Loucy (cell line): Measurements from ENCODE around the gene SMCO2.

ENCODE experiments used
- H2AFZ ChIP-seq: fragments of 200-600 bp; sonication (generic); 2 replicates; pipeline ENCODE4 v1.6.0; 2016; ENCODE audit warnings: antibody characterized with exemption, mild to moderate bottlenecking, low read length, moderate library complexity
- H3F3A ChIP-seq: fragments of 200-600 bp; 2 replicates; pipeline ENCODE4 v1.6.0; 2016; ENCODE audit warnings: antibody characterized with exemption, low read depth, mild to moderate bottlenecking
- H3K27me3 ChIP-seq: fragments of 200-600 bp; sonication (generic); 2 replicates; pipeline ENCODE4 v1.6.1; 2014; ENCODE audit warnings: low read length, mild to moderate bottlenecking; ENCODE audit not compliant: insufficient read depth, poor library complexity, severe bottlenecking
- H3K36me3 ChIP-seq: fragments of 200-600 bp; sonication (generic); 2 replicates; pipeline ENCODE4 v1.6.1; 2016; ENCODE audit warnings: low read length; ENCODE audit not compliant: insufficient read depth
- H3K4me1 ChIP-seq: fragments of 200-600 bp; sonication (generic); 2 replicates; pipeline ENCODE4 v1.5.1; 2014; ENCODE audit warnings: low read length, mild to moderate bottlenecking; ENCODE audit not compliant: insufficient read depth, poor library complexity, severe bottlenecking
- H3K4me2 ChIP-seq: fragments of 200-600 bp; sonication (generic); 2 replicates; pipeline ENCODE4 v1.6.0; 2014; ENCODE audit warnings: antibody characterized with exemption, low read length, low read depth, mild to moderate bottlenecking; ENCODE audit not compliant: poor library complexity, severe bottlenecking
- H3K4me3 ChIP-seq: fragments of 200-600 bp; sonication (generic); 2 replicates; pipeline ENCODE4 v1.5.1; 2014; ENCODE audit warnings: low read length, mild to moderate bottlenecking, mixed read lengths; ENCODE audit not compliant: poor library complexity, severe bottlenecking
- H3K79me2 ChIP-seq: fragments of 200-600 bp; sonication (generic); 2 replicates; pipeline ENCODE4 v1.6.1; 2014; ENCODE audit warnings: low read length; ENCODE audit not compliant: insufficient read depth
- H3K9ac ChIP-seq: fragments of 200-600 bp; sonication (generic); 2 replicates; pipeline ENCODE4 v1.6.0; 2014; ENCODE audit warnings: mild to moderate bottlenecking, low read depth, low read length, moderate library complexity; ENCODE audit not compliant: poor library complexity, severe bottlenecking
- H3K9me2 ChIP-seq: fragments of 200-600 bp; sonication (generic); replicated peaks from 2 replicates; pipeline ENCODE4 v1.6.1; 2016; ENCODE audit warnings: low read depth, low read length, mixed read lengths
- H3K9me3 ChIP-seq: fragments of 200-600 bp; sonication (generic); 2 replicates; pipeline ENCODE4 v1.6.1; 2014; ENCODE audit warnings: mild to moderate bottlenecking, antibody characterized with exemption, low read length, low read depth; ENCODE audit not compliant: insufficient read depth
- H4K20me1 ChIP-seq: fragments of 200-600 bp; sonication (generic); 2 replicates; pipeline ENCODE4 v1.6.0; 2014; ENCODE audit warnings: antibody characterized with exemption, low read length, mild to moderate bottlenecking; ENCODE audit not compliant: insufficient read depth, poor library complexity, severe bottlenecking
- EZH2phosphoT487 ChIP-seq: fragments of 200-600 bp; IDR thresholded peaks from 2 replicates; pipeline ENCODE4 v1.6.1; 2018; ENCODE audit warnings: antibody characterized with exemption, mild to moderate bottlenecking, moderate library complexity, borderline replicate concordance
- TF ChIP-seq, protein P1 (sequence below): fragments of 200-600 bp; sonication (generic); conservative IDR thresholded peaks from 2 replicates; pipeline ENCODE4 v1.5.1; 2014; ENCODE audit warnings: mild to moderate bottlenecking, antibody characterized with exemption, low read length

The SMCO2 gene

GRCh38 chr12:27436768-27437167, 9.8 kb upstream of the SMCO2 start:
- no peaks in the 10 kb centered on the region for H3F3A ChIP-seq
- H3K9me2 ChIP-seq = no peaks in the 10 kb centered on the region
- H3K36me3 ChIP-seq = no peaks in the 10 kb centered on the region
- TF ChIP-seq, protein P1, sequence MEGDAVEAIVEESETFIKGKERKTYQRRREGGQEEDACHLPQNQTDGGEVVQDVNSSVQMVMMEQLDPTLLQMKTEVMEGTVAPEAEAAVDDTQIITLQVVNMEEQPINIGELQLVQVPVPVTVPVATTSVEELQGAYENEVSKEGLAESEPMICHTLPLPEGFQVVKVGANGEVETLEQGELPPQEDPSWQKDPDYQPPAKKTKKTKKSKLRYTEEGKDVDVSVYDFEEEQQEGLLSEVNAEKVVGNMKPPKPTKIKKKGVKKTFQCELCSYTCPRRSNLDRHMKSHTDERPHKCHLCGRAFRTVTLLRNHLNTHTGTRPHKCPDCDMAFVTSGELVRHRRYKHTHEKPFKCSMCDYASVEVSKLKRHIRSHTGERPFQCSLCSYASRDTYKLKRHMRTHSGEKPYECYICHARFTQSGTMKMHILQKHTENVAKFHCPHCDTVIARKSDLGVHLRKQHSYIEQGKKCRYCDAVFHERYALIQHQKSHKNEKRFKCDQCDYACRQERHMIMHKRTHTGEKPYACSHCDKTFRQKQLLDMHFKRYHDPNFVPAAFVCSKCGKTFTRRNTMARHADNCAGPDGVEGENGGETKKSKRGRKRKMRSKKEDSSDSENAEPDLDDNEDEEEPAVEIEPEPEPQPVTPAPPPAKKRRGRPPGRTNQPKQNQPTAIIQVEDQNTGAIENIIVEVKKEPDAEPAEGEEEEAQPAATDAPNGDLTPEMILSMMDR = no peak
- no peak for TF ChIP-seq EZH2phosphoT487
- no peak overlapping the region for H3K4me3 ChIP-seq
- H3K9ac ChIP-seq = no peak overlapping the region
- H3K79me2 ChIP-seq = no peaks in the 10 kb centered on the region
- no peak overlapping the region for H2AFZ ChIP-seq
- no peaks in the 10 kb centered on the region for H3K27me3 ChIP-seq
- H3K4me2 ChIP-seq = no peak overlapping the region
- H3K4me1 ChIP-seq = peaks cover 22% of the 10 kb centered on the region
- no peaks in the 10 kb centered on the region for H3K9me3 ChIP-seq
- no peaks in the 10 kb centered on the region for H4K20me1 ChIP-seq

- H2AFZ ChIP-seq = no peak overlapping the region
- no peak overlapping the region for H3K9ac ChIP-seq
- H3F3A ChIP-seq = no peaks in the 10 kb centered on the region
- TF ChIP-seq, protein P1 = no peak
- TF ChIP-seq EZH2phosphoT487 = no peak
- H3K4me2 ChIP-seq = no peak overlapping the region
- H3K9me2 ChIP-seq = no peaks in the 10 kb centered on the region
- no peak overlapping the region for H3K4me3 ChIP-seq
- H3K36me3 ChIP-seq = no peaks in the 10 kb centered on the region
- H3K79me2 ChIP-seq = no peaks in the 10 kb centered on the region
- no peaks in the 10 kb centered on the region for H3K9me3 ChIP-seq
- no peaks in the 10 kb centered on the region for H3K27me3 ChIP-seq
- H3K4me1 ChIP-seq = peaks cover 22% of the 10 kb centered on the region
- no peaks in the 10 kb centered on the region for H4K20me1 ChIP-seq
Measured at GRCh38 chr12:27437839-27438238, 8.7 kb upstream of the SMCO2 start.

DNA sequence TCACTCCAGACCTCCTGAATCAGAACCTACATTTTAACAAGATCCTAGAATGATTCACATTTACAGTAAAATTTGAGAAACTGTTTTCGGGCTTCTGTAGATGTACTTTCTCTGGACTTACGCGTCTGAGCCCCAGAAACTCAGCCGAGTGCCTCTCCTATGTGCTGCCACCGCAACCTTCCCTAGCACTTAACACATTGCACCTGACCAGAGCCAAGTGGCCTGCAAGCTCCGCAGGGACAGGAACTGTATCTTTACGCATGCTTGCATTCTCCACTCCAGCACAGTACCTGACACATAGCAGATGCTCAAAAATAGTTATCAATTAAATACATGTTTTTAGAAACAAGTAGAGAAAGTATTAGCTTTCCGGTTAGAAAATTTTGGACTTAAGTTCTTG, 1.2 kb downstream of the SMCO2 start:
- Histone ChIP-seq H3K4me1 (no peaks in the 10 kb centered on the region), H3K79me2 (no peaks in the 10 kb centered on the region), H3K4me3 (no peak overlapping the region), H3K27me3 (no peaks in the 10 kb centered on the region), H2AFZ (no peak overlapping the region), H3K9me2 (no peaks in the 10 kb centered on the region), H3K9me3 (peaks cover 5% of the 10 kb centered on the region; the same call in 1 of the 2 replicates), H3K36me3 (no peaks in the 10 kb centered on the region), H3F3A (no peaks in the 10 kb centered on the region), H3K9ac (no peak overlapping the region), H3K4me2 (no peak overlapping the region), H4K20me1 (no peaks in the 10 kb centered on the region)
- no peak for TF ChIP-seq EZH2phosphoT487
- TF ChIP-seq, protein P1 = no peak
